Suppressor macrophage (primary cell): ENCODE measurements around the gene RXFP2.

Experiments used
- DNase-seq, 4 experiments: peaks; one replicate each; pipeline ENCODE4 v3.0.0-alpha.2; 2020 to 2022

The RXFP2 gene

GRCh38 chr13:31769575-31769974 lies 30.2 kb downstream of the RXFP2 start:
- no peak for DNase-seq

- DNase-seq, result no peak
Observed at GRCh38 chr13:31772231-31772630, 32.9 kb downstream of the RXFP2 start.

- no peak for DNase-seq
Observed at GRCh38 chr13:31773538-31773937, 34.2 kb downstream of the RXFP2 start.

GRCh38 chr13:31774186-31774750 lies 34.9 kb downstream of the RXFP2 start:
- peak in 1 of 4 experiments; percentile 14 for DNase-seq

GRCh38 chr13:31775148-31775547 lies 35.8 kb downstream of the RXFP2 start:
- DNase-seq, result no peak

GRCh38 chr13:31775686-31776085 lies 36.4 kb downstream of the RXFP2 start:
- DNase-seq, result peak in 1 of 4 experiments; percentile 21

GRCh38 chr13:31781064-31781463 lies 41.7 kb downstream of the RXFP2 start:
- no peak for DNase-seq

GRCh38 chr13:31786011-31786410 lies 46.7 kb downstream of the RXFP2 start:
- DNase-seq, result no peak

- DNase-seq, result no peak
Observed at GRCh38 chr13:31790992-31791391, 51.7 kb downstream of the RXFP2 start.

GRCh38 chr13:31793246-31793645 lies 53.9 kb downstream of the RXFP2 start:
- DNase-seq, result no peak

- no peak for DNase-seq
Observed at GRCh38 chr13:31794452-31794851, 55.1 kb downstream of the RXFP2 start.

GRCh38 chr13:31797154-31797775 lies 57.9 kb downstream of the RXFP2 start:
- DNase-seq, result peak in 3 of 4 experiments; percentile 20 to 36 (median 24)

- DNase-seq, result peak; percentile 50 to 70 (median 58)
Observed at GRCh38 chr13:31798189-31798588, 58.9 kb downstream of the RXFP2 start.

- no peak for DNase-seq
Observed at GRCh38 chr13:31801088-31801487, 61.8 kb downstream of the RXFP2 start.

- DNase-seq, result peak; percentile 17 to 68 (median 42)
Observed at GRCh38 chr13:31803311-31803710, 64.0 kb downstream of the RXFP2 start.

GRCh38 chr13:31805841-31806240 lies 66.5 kb downstream of the RXFP2 start:
- DNase-seq, result peak in 2 of 4 experiments; percentile 55 to 59

GRCh38 chr13:31807090-31807541 lies 67.8 kb downstream of the RXFP2 start:
- peak in 3 of 4 experiments; percentile 16 to 46 (median 17) for DNase-seq

GRCh38 chr13:31814536-31814935 lies 75.2 kb downstream of the RXFP2 start:
- peak; percentile 34 to 62 (median 52) for DNase-seq

GRCh38 chr13:31815361-31816144 lies 76.2 kb downstream of the RXFP2 start:
- no peak for DNase-seq

- no peak for DNase-seq
Observed at GRCh38 chr13:31818236-31818635, 78.9 kb downstream of the RXFP2 start.

- peak; percentile 16 to 51 (median 46) for DNase-seq
Observed at GRCh38 chr13:31824705-31825517, 85.6 kb downstream of the RXFP2 start.

- DNase-seq, result peak in 3 of 4 experiments; percentile 5 to 24 (median 22)
Observed at GRCh38 chr13:31826521-31826920, 87.2 kb downstream of the RXFP2 start.

- no peak for DNase-seq
Observed at GRCh38 chr13:31827707-31828106, 88.4 kb downstream of the RXFP2 start.
